Smooth muscle cell (in vitro differentiated cells): Measurements from ENCODE around the gene IDUA. TPM values are rescaled to one million over a fixed set of nuclear protein-coding genes. Genes with fewer than 3 reads are reported as not detected.

Experiments used
- DNase-seq: peaks from one replicate; lab custom pipeline; 2025; ENCODE audit not compliant: unreplicated experiment; lab: John Stamatoyannopoulos, UW
- H2AFZ ChIP-seq: fragments of 200-600 bp; sonication (generic); 2 replicates; pipeline ENCODE4 v1.6.0; 2016; ENCODE audit warnings: antibody characterized with exemption, low read depth, mild to moderate bottlenecking
- H3F3A ChIP-seq: fragments of 200-600 bp; sonication (generic); 2 replicates; pipeline ENCODE4 v1.6.0; 2017; ENCODE audit warnings: antibody characterized with exemption, low read depth
- H3K27ac ChIP-seq: fragments of 200-600 bp; sonication (generic); 2 replicates; pipeline ENCODE4 v1.5.1; 2016; ENCODE audit warnings: low read depth, mild to moderate bottlenecking
- H3K27me3 ChIP-seq: fragments of 200-600 bp; sonication (generic); 2 replicates; pipeline ENCODE4 v1.6.1; 2016; ENCODE audit warnings: low read depth, mild to moderate bottlenecking
- H3K36me3 ChIP-seq: fragments of 200-600 bp; sonication (generic); 2 replicates; pipeline ENCODE4 v1.5.1; 2016; ENCODE audit warnings: low read depth
- H3K4me1 ChIP-seq: fragments of 200-600 bp; sonication (generic); 2 replicates; pipeline ENCODE4 v1.5.1; 2016; ENCODE audit warnings: low read depth
- H3K4me2 ChIP-seq: fragments of 200-600 bp; sonication (generic); 2 replicates; pipeline ENCODE4 v1.6.0; 2016; ENCODE audit warnings: mild to moderate bottlenecking
- H3K4me3 ChIP-seq: fragments of 200-600 bp; sonication (generic); 2 replicates; pipeline ENCODE4 v1.5.1; 2016; ENCODE audit warnings: mild to moderate bottlenecking
- H3K79me2 ChIP-seq: fragments of 200-600 bp; sonication (generic); 2 replicates; pipeline ENCODE4 v1.6.0; 2016; ENCODE audit warnings: low read depth, mild to moderate bottlenecking
- H3K9ac ChIP-seq: fragments of 200-600 bp; sonication (generic); 2 replicates; pipeline ENCODE4 v1.6.0; 2016; ENCODE audit warnings: low read depth
- H3K9me3 ChIP-seq: fragments of 200-600 bp; sonication (generic); replicated peaks from 2 replicates; pipeline ENCODE4 v1.5.1; 2016; ENCODE audit warnings: low read depth
- H4K20me1 ChIP-seq: fragments of 200-600 bp; sonication (generic); 2 replicates; pipeline ENCODE4 v1.6.0; 2016; ENCODE audit warnings: low read depth
- WGBS: methylation state at CpG from one replicate; pipeline ENCODE4 v1.1.7; 2016; ENCODE audit warnings: low lambda C conversion rate; 5-methylcytosine and 5-hydroxymethylcytosine counted together
- polyA plus RNA-seq: library from polyadenylated mRNA; unstranded; fragments of >200 nt; fragmentation: Nextera tagmentation; extraction: Ambion mirVana; gene quantifications from 2 replicates; pipeline ENCODE4 v1.2.1, GENCODE V29; 2016
- total RNA-seq: library from RNA; depleted of rRNA; stranded (reverse); fragments of >200 nt; gene quantifications from 2 replicates; pipeline ENCODE4 v1.2.3, GENCODE V29; 2014
- TF ChIP-seq, protein P1 (sequence below): fragments of 200-600 bp; sonication (generic); IDR thresholded peaks from 2 replicates; pipeline ENCODE4 v1.5.1; 2017; ENCODE audit warnings: borderline replicate concordance, mild to moderate bottlenecking, antibody characterized with exemption; ENCODE audit not compliant: insufficient read depth, poor library complexity, severe bottlenecking

IDUA gene
- total and polyA plus RNA-seq, 2 experiments from 2014 or later, result 6.3 to 49.9 TPM

DNA sequence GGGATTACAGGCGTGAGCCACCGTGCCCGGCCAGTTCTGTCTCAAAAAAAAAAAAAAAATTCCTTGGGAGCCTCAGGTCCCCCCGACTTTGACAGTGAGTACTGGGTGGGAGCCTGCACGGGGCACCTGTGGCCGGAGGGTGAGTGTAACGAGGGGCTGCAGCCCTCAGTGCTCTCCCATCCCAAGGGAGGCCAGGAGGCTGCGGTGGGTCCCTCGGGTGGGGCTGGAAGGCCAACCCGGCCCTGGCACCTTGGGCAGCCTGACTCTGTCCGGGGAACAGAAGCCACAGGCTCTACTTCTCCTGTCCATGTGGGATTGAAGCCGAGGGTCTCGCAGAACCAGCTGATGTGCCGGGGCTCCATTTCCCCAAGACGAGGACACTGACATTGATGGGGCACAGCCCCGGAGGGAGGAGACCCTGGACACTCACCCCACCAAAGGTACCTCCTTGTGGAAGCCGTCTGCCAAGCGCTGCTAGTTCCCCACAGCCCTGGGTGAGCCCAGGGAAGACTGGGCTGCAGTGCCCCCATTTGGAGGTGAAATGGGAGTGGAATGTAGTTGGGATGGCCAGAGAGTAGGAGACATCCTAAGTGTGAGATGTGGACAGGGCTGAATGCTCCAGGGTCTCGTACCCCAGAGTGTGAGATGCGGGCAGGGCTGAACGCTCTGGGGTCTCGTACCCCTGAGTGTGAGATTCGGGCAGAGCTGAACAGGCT, 8.6 kb downstream of the IDUA start:
- Histone ChIP-seq H3K79me2 (no peaks in the 10 kb centered on the region), H3K36me3 (no peaks in the 10 kb centered on the region), H3F3A (no peaks in the 10 kb centered on the region), H3K9me3 (no peaks in the 10 kb centered on the region), H3K4me3 (no peak overlapping the region), H3K9ac (no peak overlapping the region), H3K4me2 (no peak overlapping the region), H4K20me1 (peaks cover 33% of the 10 kb centered on the region), H3K27ac (no peak overlapping the region), H3K4me1 (peaks cover 3% of the 10 kb centered on the region), H2AFZ (no peak overlapping the region), H3K27me3 (peaks cover 45% of the 10 kb centered on the region)
- TF ChIP-seq, protein P1, sequence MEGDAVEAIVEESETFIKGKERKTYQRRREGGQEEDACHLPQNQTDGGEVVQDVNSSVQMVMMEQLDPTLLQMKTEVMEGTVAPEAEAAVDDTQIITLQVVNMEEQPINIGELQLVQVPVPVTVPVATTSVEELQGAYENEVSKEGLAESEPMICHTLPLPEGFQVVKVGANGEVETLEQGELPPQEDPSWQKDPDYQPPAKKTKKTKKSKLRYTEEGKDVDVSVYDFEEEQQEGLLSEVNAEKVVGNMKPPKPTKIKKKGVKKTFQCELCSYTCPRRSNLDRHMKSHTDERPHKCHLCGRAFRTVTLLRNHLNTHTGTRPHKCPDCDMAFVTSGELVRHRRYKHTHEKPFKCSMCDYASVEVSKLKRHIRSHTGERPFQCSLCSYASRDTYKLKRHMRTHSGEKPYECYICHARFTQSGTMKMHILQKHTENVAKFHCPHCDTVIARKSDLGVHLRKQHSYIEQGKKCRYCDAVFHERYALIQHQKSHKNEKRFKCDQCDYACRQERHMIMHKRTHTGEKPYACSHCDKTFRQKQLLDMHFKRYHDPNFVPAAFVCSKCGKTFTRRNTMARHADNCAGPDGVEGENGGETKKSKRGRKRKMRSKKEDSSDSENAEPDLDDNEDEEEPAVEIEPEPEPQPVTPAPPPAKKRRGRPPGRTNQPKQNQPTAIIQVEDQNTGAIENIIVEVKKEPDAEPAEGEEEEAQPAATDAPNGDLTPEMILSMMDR, result no peak
- no peak for DNase-seq
- 93% methylated on average over 23 of the region's 23 CpGs for WGBS

DNA sequence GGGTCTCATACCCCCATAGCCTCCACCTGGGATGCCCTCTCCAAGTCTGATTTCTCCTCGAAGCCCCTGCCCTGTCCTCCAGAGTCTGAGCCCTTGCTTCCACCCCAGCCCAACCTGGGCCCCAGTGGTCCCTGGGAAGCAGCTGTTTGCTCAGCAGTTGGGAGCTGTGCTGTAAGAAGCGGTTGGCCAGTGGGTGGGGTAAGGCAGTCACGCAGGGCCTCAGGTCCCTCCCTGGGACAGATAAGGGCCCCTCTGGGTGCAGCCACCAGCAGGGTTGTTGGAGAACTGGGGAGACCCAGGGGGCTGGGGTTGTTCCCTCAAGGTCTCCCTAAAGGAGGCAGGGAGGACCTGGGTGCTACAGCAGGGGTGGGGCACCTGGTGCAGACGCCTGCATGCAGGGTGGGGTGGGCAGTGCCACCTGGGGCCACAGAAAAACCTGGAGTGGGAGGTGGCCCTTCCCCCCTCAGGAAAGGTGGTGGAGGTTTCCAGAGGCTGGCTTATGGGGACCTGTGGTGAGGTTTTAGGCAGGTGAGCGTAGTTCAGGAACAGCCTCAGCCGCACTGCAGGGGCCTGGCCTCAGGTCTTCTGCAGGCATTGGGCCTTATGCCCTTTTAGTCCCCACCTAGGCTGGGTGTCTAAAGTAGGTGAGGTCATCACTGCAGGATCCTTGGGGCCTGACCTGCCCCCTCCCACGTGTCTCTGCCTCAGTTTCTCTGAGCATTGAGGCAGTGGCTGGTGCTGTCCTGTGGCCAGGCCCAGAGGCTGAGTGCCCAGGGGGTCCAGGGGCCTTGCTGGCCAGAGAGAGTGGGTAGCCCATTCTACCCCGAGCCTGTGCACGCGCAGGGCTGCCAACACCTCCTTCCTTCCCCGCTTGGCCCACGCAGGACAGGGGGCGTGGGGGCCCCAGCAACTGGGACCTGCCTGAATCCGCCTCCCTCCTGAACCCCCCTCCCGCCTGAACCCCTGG, 9.5 kb downstream of the IDUA start:
- no peak overlapping the region for H3K4me2 ChIP-seq
- peaks cover 33% of the 10 kb centered on the region for H4K20me1 ChIP-seq
- H3K27me3 ChIP-seq, result peaks cover 54% of the 10 kb centered on the region
- H3F3A ChIP-seq, result no peaks in the 10 kb centered on the region
- no peaks in the 10 kb centered on the region for H3K9me3 ChIP-seq
- H3K4me3 ChIP-seq, result no peak overlapping the region
- no peak for DNase-seq
- TF ChIP-seq, protein P1, result no peak
- no peaks in the 10 kb centered on the region for H3K36me3 ChIP-seq
- no peak overlapping the region for H3K27ac ChIP-seq
- H3K9ac ChIP-seq, result no peak overlapping the region
- peaks cover 3% of the 10 kb centered on the region for H3K4me1 ChIP-seq
- H2AFZ ChIP-seq, result no peak overlapping the region
- H3K79me2 ChIP-seq, result no peaks in the 10 kb centered on the region
- 68% methylated on average over 13 of the region's 15 CpGs for WGBS

DNA sequence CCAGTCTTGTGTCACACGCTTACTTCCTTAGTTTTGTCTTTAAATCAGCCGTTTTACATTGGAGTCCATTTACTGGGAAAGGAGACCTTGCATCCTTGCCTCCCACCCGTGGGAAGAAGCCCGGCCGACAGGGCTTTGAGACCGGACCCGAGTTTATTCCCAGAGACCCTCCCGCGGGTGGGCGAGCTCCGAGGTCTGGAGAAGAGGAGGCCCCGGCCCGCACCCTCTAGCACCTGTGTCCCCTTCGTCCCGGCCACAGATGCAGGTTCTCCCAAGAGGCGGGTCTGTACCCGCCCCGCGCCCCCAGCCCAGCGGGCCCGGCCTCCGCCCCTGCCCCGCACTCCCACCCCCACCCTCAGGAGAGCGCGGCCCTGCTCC, 10.1 kb downstream of the IDUA start:
- H3K9ac ChIP-seq, result no peak overlapping the region
- no peaks in the 10 kb centered on the region for H3K36me3 ChIP-seq
- no peaks in the 10 kb centered on the region for H3K79me2 ChIP-seq
- peaks cover 33% of the 10 kb centered on the region for H4K20me1 ChIP-seq
- no peak for DNase-seq
- TF ChIP-seq, protein P1, result no peak
- H3K27ac ChIP-seq, result no peak overlapping the region
- peak overlapping the region; percentile 46 for H3K4me3 ChIP-seq
- no peaks in the 10 kb centered on the region for H3F3A ChIP-seq
- peaks cover 60% of the 10 kb centered on the region for H3K27me3 ChIP-seq
- 27% methylated on average over 15 of the region's 25 CpGs for WGBS
- no peaks in the 10 kb centered on the region for H3K9me3 ChIP-seq
- no peak overlapping the region for H2AFZ ChIP-seq
- peak overlapping the region; percentile 82 for H3K4me2 ChIP-seq
- peaks cover 3% of the 10 kb centered on the region for H3K4me1 ChIP-seq
